Natural killer cell (primary cell): ENCODE results near the gene ZNF775. TPM values are rescaled to one million over a fixed set of nuclear protein-coding genes. Genes with fewer than 3 reads are reported as not detected.

ENCODE experiments used
- ATAC-seq, 3 donors: fragments of 150-1000 bp in 2 of 3; fragments of 200-7000 bp in 1 of 3; cut with Tn5 transposase; 1 replicate in 1 of 3; 2 replicates in 2 of 3; pipeline ENCODE4 v1.10.0; 2021; ENCODE audit warnings: mild to moderate bottlenecking in 2 of 3, moderate library complexity in 2 of 3
- DNase-seq, 2 donors: peaks; one replicate each; pipeline versions ENCODE4 v3.0.0 to v3.0.0-alpha.2; 2013 to 2021; ENCODE audit warnings: mixed read lengths in 1 of 2
- H3K27ac ChIP-seq: one replicate; pipeline ENCODE4 v1.5.1; 2013; ENCODE audit warnings: mild to moderate bottlenecking, low read length
- H3K27me3 ChIP-seq: one replicate; pipeline ENCODE4 v1.6.1; 2013; ENCODE audit warnings: low read length; ENCODE audit not compliant: control insufficient read depth, insufficient read depth
- H3K36me3 ChIP-seq: one replicate; pipeline ENCODE4 v1.6.1; 2013; ENCODE audit warnings: low read length; ENCODE audit not compliant: control insufficient read depth, insufficient read depth
- H3K4me1 ChIP-seq: one replicate; pipeline ENCODE4 v1.6.1; 2013; ENCODE audit warnings: low read length; ENCODE audit not compliant: control insufficient read depth, insufficient read depth
- H3K4me3 ChIP-seq: one replicate; pipeline ENCODE4 v1.5.1; 2013; ENCODE audit warnings: low read length
- H3K9me3 ChIP-seq: one replicate; pipeline ENCODE4 v1.6.1; 2013; ENCODE audit warnings: low read length; ENCODE audit not compliant: control insufficient read depth, insufficient read depth
- H3K27ac Mint-ChIP-seq, 2 donors: one replicate each; pipeline ENCODE4 v1.8.0; 2022; ENCODE audit warnings: mild to moderate bottlenecking in 2 of 2, mixed read lengths in 2 of 2, moderate library complexity in 1 of 2
- H3K27me3 Mint-ChIP-seq, 2 donors: one replicate each; pipeline ENCODE4 v1.8.0; 2022; ENCODE audit warnings: low read depth in 2 of 2, mixed read lengths in 2 of 2
- H3K36me3 Mint-ChIP-seq: one replicate; pipeline ENCODE4 v1.8.0; 2022; ENCODE audit warnings: mixed read lengths
- H3K4me1 Mint-ChIP-seq, 2 donors: one replicate each; pipeline ENCODE4 v1.8.0; 2022; ENCODE audit warnings: mixed read lengths in 2 of 2
- H3K4me3 Mint-ChIP-seq: one replicate; pipeline ENCODE4 v1.8.0; 2022; ENCODE audit warnings: mild to moderate bottlenecking, moderate library complexity, mixed read lengths
- H3K9me3 Mint-ChIP-seq, 2 donors: one replicate each; pipeline ENCODE4 v1.8.0; 2022; ENCODE audit warnings: mixed read lengths in 2 of 2
- CTCF ChIP-seq: fragments of 200-600 bp; IDR thresholded peaks from one replicate; pipeline ENCODE4 v1.8.0; 2022; ENCODE audit warnings: antibody characterized with exemption
- WGBS: methylation state at CpG from one replicate; pipeline ENCODE4 v1.1.7; 2013; ENCODE audit warnings: missing lambda C conversion rate; ENCODE audit not compliant: insufficient coverage; 5-methylcytosine and 5-hydroxymethylcytosine counted together
- intact Hi-C: fragments of 100-400 bp; cut with micrococcal nuclease; formaldehyde crosslinking; loops from one replicate; pipeline ENCODE4 v1.14.2; 2022
- total RNA-seq, 4 donors: library from RNA; stranded (reverse); fragments of 120-200 nt in 1 of 4; gene quantifications; one replicate each; pipeline versions ENCODE4 v1.2.3 to v1.2.4, GENCODE V29; 2013 to 2022

ZNF775 gene
- total RNA-seq, 3 donors from 2014 or later (not counting 1 experiment from before 2014, with no cell fraction given): 1.3 to 2.7 (median 1.6) TPM

- Mint-ChIP-seq H3K4me3 (no peak overlapping the region), H3K27ac (no peak overlapping the region), H3K27me3 (no peaks in the 10 kb centered on the region), H3K36me3 (no peaks in the 10 kb centered on the region), H3K9me3 (no peaks in the 10 kb centered on the region), H3K4me1 (peaks cover 13 to 45% of the 10 kb centered on the region in 2 donors)
- DNase-seq (no peak), ATAC-seq (no peak)
- peaks cover 20% of the 10 kb centered on the region for H3K36me3 ChIP-seq
- H3K9me3 ChIP-seq: no peaks in the 10 kb centered on the region
- H3K4me3 ChIP-seq: no peak overlapping the region
- no peak overlapping the region for H3K27ac ChIP-seq
- 88% methylated on average over 48 of the region's 48 CpGs for WGBS
- intact Hi-C loops: no loop called here
- H3K27me3 ChIP-seq: no peaks in the 10 kb centered on the region
- peaks cover 41% of the 10 kb centered on the region for H3K4me1 ChIP-seq
- no peak for TF ChIP-seq CTCF
These were observed 7.8 kb upstream of the ZNF775 start for GRCh38 chr7:150371131-150371995.

DNA sequence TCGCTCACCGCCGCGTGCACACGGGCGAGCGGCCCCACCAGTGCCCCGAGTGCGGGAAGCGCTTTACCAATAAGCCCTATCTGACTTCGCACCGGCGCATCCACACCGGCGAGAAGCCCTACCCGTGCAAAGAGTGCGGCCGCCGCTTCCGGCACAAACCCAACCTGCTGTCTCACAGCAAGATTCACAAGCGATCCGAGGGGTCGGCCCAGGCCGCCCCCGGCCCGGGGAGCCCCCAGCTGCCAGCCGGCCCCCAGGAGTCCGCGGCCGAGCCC, 7.2 kb upstream of the ZNF775 start:
- Mint-ChIP-seq H3K4me3 (no peak overlapping the region), H3K36me3 (no peaks in the 10 kb centered on the region), H3K27ac (no peak overlapping the region), H3K27me3 (no peaks in the 10 kb centered on the region), H3K4me1 (peaks cover 13 to 45% of the 10 kb centered on the region in 2 donors), H3K9me3 (no peaks in the 10 kb centered on the region)
- no peak for TF ChIP-seq CTCF
- no peak for DNase-seq
- WGBS: 96% methylated on average over 30 of the region's 30 CpGs
- no peak overlapping the region for H3K27ac ChIP-seq
- H3K27me3 ChIP-seq: no peaks in the 10 kb centered on the region
- intact Hi-C loops: no loop called here
- no peak overlapping the region for H3K4me3 ChIP-seq
- peaks cover 38% of the 10 kb centered on the region for H3K4me1 ChIP-seq
- H3K36me3 ChIP-seq: peaks cover 20% of the 10 kb centered on the region
- no peaks in the 10 kb centered on the region for H3K9me3 ChIP-seq
- ATAC-seq: no peak

GRCh38 chr7:150372271-150373048, 6.7 kb upstream of the ZNF775 start:
- intact Hi-C loops: no loop called here

More at GRCh38 chr7:150372271-150373048, 6.7 kb upstream of the ZNF775 start:
- Histone ChIP-seq H3K27ac (no peak overlapping the region), H3K27me3 (no peaks in the 10 kb centered on the region), H3K4me3 (no peak overlapping the region), H3K4me1 (peaks cover 39% of the 10 kb centered on the region), H3K9me3 (no peaks in the 10 kb centered on the region), H3K36me3 (peaks cover 20% of the 10 kb centered on the region)
- ATAC-seq (no peak), DNase-seq (no peak)
- no peak overlapping the region for H3K27ac Mint-ChIP-seq
- TF ChIP-seq CTCF: no peak
- H3K36me3 Mint-ChIP-seq: no peaks in the 10 kb centered on the region
- no peak overlapping the region for H3K4me3 Mint-ChIP-seq
- 97% methylated on average over 79 of the region's 79 CpGs for WGBS
- no peaks in the 10 kb centered on the region for H3K9me3 Mint-ChIP-seq
- H3K27me3 Mint-ChIP-seq: no peaks in the 10 kb centered on the region
- peaks cover 15 to 46% of the 10 kb centered on the region in 2 donors for H3K4me1 Mint-ChIP-seq
